HepG2 (cell line): ENCODE measurements around the gene TEX19.
A peak's percentile ranks its signal among the peaks of the same experiment; 100 is the strongest.

ENCODE experiments used
- ATF1 ChIP-seq: IDR thresholded peaks from 2 replicates; pipeline ENCODE4 v1.6.1; 2016; ENCODE audit warnings: mild to moderate bottlenecking, control low read depth
- CTCF ChIP-seq: sonication (generic); formaldehyde crosslinking; IDR thresholded peaks from 2 replicates; pipeline ENCODE4 v1.5.0; 2020; ENCODE audit warnings: mild to moderate bottlenecking, missing genetic modification reagents, moderate library complexity
- EZH2 ChIP-seq: conservative IDR thresholded peaks from 2 replicates; pipeline ENCODE4 v1.6.1; 2012; ENCODE audit warnings: mild to moderate bottlenecking, low read depth, low read length, moderate library complexity
- HDAC2 ChIP-seq: sonication (generic); formaldehyde crosslinking; IDR thresholded peaks from 2 replicates; pipeline ENCODE4 v1.4.0; 2020; ENCODE audit warnings: missing genetic modification reagents
- RAD51 ChIP-seq: fragments of 450-650 bp; IDR thresholded peaks from 2 replicates; pipeline ENCODE4 v1.6.1; 2016; ENCODE audit warnings: borderline replicate concordance
- SIN3A ChIP-seq: IDR thresholded peaks from 2 replicates; pipeline ENCODE4 v1.6.1; 2011; ENCODE audit warnings: low read depth, mild to moderate bottlenecking, control low read depth, low read length, borderline replicate concordance
- SNAPC5 ChIP-seq: sonication (generic); formaldehyde crosslinking; IDR thresholded peaks from 2 replicates; pipeline ENCODE4 v1.8.1; 2023; ENCODE audit warnings: mild to moderate bottlenecking, missing genetic modification reagents, borderline replicate concordance
- TAF1 ChIP-seq: sonication (generic); formaldehyde crosslinking; IDR thresholded peaks from 2 replicates; pipeline ENCODE4 v1.4.0; 2020; ENCODE audit warnings: missing genetic modification reagents
- TBP ChIP-seq: sonication (generic); formaldehyde crosslinking; IDR thresholded peaks from 2 replicates; pipeline ENCODE4 v1.5.0; 2020; ENCODE audit warnings: missing genetic modification reagents
- ZBTB20 ChIP-seq: sonication (generic); formaldehyde crosslinking; IDR thresholded peaks from 2 replicates; pipeline ENCODE4 v1.8.1; 2023; ENCODE audit warnings: missing genetic modification reagents, low read depth, mild to moderate bottlenecking, borderline replicate concordance
- TF ChIP-seq, protein P1 (sequence below): sonication (generic); formaldehyde crosslinking; IDR thresholded peaks from 2 replicates; pipeline ENCODE4 v1.8.1; 2023; ENCODE audit warnings: missing genetic modification reagents, inconsistent platforms, borderline replicate concordance

- TF ChIP-seq EZH2 (no peak), SIN3A (no peak), SNAPC5 (CRISPR knock-in tag) (no peak), RAD51 (no peak), TAF1 (CRISPR knock-in tag) (no peak), TBP (CRISPR knock-in tag) (no peak), HDAC2 (CRISPR knock-in tag) (peak; percentile 58; the same call in 1 of the 2 replicates), CTCF (peak; percentile 74), ATF1 (no peak), ZBTB20 (CRISPR knock-in tag) (no peak)
- TF ChIP-seq, protein P1, sequence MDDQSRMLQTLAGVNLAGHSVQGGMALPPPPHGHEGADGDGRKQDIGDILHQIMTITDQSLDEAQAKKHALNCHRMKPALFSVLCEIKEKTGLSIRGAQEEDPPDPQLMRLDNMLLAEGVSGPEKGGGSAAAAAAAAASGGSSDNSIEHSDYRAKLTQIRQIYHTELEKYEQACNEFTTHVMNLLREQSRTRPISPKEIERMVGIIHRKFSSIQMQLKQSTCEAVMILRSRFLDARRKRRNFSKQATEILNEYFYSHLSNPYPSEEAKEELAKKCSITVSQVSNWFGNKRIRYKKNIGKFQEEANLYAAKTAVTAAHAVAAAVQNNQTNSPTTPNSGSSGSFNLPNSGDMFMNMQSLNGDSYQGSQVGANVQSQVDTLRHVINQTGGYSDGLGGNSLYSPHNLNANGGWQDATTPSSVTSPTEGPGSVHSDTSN (CRISPR knock-in tag), result no peak
Observed at GRCh38 chr17:82384730-82385481, 25.9 kb downstream of the TEX19 start.
